HG03095 (cell line): Measurements from ENCODE around the gene MAPK1.
"Not testable (repeated sequence)": the region's sequence is repeated elsewhere in the genome, so short reads cannot be mapped to it uniquely, and the experiment has no call there.

Experiments used
- ATAC-seq: cut with Tn5 transposase; IDR thresholded peaks from one replicate; pipeline ENCODE4 v1.9.1; 2021; ENCODE audit warnings: moderate library complexity; ENCODE audit not compliant: unreplicated experiment

The MAPK1 gene

DNA sequence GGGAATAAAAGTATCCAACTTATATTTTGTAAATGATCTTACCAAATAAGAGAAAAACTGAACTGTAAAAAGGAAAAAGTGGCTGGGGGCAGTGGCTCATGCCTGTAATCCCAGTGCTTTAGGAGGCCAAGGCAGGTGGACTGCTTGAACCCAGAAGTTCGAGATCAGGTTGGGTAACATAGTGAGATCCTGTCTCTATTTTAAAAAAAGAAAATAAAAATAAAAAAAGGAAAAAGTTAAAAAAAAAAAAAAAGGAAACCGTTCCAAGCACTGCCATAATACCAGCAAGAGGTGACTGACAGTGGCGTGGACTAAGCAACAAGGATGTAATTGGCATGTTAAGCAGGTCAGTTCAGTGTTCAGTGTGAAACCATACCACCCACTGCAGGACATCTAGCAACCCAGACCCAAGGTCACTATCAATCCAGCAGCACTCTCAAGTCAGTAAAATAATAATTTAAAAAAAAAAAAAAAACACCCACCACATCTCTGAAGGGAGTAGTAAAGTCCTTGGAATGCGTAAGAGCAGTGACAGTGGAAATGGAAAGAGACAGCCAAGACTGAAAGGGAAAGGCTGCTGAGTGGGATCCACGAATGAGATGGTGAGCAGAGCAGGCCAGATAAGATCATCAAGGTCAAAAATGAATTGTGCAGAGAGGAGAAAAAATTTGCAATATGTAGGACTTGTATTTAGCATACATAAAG, 43.6 kb downstream of the MAPK1 start:
- no peak for ATAC-seq

GRCh38 chr22:21819183-21819770, 48.2 kb downstream of the MAPK1 start:
- no peak for ATAC-seq

- no peak for ATAC-seq
Observed at GRCh38 chr22:21818487-21819182, 48.8 kb downstream of the MAPK1 start.

DNA sequence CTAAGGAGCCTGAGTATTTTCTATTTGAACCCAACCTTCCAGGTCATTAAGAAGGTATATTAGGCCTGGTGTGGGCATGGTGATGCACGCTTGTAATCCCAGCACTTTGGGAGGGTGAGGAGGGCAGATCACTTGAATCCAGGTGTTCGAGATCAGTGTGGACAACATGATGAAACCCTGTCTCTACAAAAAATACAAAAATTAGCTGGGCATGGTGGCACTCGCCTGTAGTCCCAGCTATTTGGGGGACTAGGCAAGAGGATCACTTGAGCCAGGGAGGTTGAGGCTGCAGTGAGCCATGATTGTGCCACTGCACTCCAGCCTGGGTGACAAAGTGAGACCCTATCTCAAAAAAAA, 50.0 kb downstream of the MAPK1 start:
- ATAC-seq, result not testable (repeated sequence)

DNA sequence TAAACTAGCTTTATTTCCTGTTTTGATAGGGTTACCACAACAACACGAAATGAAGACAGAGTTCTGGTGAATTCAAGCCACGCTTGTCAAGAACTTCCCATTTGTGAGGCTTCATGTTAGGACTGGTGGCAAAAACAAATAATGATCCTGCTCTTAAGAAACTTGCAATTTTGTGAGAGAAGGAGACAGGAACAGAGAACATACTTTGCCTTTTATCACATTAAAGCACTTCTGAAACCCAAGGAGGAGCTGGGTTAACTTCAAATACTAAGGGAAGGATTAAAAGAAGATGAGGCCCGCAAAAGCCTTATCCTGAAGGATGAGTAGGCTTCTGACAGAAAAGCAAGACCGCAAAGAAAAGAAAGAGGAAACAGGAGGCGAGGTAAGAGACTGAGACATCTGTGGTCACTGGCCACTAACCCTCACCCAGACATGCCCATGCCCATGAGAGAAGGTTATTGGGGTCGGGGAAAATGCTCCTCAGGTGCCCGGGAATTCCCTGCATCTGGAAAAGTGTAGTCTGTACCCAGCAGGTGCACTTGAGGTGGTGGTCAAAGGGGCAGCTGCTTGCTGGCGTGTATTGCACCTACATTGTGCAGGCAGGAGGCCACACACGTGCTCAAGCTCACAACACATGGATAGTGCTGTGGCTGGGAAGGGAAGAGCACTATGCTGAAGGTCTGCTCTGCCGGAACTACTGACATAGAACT, 50.5 kb downstream of the MAPK1 start:
- ATAC-seq, result peak; percentile 50

DNA sequence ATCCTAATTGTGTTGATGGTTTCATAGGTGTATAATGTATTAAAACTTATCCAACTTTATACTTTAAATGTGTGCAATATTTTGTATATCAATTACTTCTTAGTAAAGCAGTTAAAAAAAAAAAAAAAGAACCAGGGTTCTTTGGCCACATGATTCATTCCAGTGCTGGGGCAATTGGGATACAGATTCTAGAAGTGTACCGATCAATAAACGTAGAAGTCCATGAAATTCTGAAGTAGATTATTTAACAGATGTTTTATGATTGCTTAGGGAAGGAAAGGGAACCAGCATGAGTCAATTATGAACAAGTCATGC, 51.0 kb downstream of the MAPK1 start:
- no peak for ATAC-seq

DNA sequence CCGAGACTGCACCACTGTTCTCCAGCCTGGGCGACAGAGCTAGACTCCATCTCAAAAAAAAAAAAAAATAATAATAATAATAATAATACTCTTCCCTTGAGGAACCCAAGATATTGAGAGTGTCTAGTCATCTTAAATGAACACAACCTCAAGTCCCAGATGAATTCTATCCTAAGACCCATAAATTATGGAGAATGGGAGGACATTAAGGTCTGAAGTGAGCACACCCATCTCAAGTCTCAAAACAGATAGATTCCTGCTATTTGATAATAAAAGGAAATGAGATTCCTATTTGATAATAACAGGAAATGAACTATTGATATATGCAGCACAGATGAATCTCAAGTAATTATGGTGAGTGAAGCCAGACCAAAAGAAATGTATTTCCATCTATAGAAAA, 51.5 kb downstream of the MAPK1 start:
- no peak for ATAC-seq

GRCh38 chr22:21815357-21815756, 52.1 kb downstream of the MAPK1 start:
- ATAC-seq, result no peak

- ATAC-seq, result no peak
Observed at GRCh38 chr22:21811982-21812381, 55.5 kb downstream of the MAPK1 start.

DNA sequence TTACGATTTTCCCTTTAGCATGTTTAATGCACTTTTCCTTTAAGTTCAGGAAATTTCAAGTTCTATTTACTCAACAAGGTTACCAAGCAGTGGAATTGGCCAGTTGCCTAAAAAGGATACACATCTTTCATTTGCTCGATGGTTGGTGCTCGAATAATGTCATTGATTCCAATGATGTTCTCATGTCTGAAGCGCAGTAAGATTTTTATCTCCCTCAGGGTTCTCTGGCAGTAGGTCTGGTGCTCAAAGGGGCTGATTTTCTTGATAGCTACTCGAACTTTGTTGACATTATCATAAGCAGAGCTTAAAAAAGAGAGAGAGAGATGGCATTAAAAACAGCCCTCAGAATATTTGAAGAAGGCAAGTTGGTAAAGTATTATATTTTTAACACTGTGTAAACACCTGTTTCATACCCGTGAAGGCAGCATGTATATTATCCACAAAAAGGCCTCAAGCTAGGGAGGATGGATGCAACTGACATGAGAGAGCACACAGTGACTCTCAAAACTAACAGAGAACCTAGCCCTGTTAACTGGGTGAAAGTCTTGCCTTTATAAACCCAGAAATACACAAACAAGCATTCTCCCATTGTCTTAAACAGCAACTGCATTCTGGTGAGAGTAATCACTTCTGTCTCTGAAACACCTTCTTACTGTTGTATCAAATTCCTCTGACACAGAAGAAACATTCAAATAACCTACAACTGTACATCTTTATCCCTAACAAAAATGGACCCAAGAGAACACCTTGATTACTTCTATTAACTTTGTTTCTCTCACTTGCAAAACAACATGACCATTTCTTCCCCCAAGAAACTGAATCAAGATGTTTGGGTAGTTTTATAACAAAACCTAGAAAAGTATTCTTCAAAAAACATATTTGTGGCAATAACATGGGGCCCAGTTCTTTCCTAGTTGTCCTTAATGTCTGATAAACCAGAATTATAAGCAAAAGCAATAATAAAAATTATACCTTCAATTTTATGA, 59.6 kb downstream of the MAPK1 start:
- no peak for ATAC-seq

- not testable (repeated sequence) for ATAC-seq
Observed at GRCh38 chr22:21805325-21805724, 62.1 kb downstream of the MAPK1 start.

DNA sequence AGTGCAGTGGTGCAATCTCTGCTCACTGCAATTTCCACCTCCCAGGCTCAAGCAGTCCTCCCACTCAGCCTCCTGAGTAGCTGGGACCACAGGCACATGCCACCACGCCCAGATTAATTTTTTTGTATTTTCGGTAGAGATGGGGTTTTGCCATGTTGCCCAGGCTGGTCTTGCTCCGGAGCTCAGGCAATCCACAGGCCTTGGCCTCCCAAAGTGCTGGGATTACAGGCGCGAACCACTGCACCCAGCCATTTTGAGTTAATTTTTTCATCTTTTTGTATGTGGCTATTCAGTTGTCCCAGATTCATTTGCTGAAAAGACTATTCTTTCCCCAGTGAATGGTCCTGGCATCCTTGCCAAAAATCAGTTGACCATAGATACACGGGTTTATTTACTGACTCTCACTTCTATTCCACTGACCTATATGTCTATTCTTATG, 63.6 kb downstream of the MAPK1 start:
- ATAC-seq, result no peak

GRCh38 chr22:21802673-21803072, 64.8 kb downstream of the MAPK1 start:
- no peak for ATAC-seq

DNA sequence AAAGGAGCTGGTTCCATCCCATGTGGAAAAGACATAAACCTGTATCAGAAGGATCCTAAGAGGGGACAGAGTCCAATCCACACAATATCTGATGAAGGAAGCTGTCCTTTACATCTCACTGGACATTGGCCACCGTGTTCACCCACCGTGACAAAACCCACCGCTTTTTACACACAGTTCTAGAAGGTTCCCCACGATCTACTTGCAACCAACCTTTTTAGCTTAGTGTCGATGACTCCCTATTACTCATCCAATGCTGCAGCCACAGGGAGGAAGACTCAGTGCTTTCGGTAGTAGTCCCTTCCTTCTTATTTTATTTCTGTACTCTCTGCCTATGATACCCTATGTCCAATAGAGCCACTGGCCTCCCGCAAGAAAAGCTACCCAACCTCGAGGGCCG, 65.4 kb downstream of the MAPK1 start:
- ATAC-seq, result no peak

DNA sequence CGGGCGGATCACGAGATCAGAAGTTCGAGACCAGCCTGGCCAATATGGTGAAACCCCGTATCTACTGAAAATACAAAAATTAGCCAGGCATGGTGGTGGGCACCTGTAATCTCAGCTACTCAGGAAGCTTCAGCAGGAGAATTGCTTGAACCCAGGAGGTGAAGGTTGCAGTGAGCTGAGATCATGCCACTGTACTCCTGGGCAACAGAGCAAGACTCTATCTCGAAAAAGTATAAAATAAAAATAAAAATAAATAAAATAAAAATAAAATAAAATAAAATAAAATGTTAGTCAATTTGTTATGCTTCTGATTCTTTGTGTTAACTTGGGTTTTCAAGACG, 66.2 kb downstream of the MAPK1 start:
- ATAC-seq, result not testable (repeated sequence)

GRCh38 chr22:21800552-21801303, 66.7 kb downstream of the MAPK1 start:
- ATAC-seq, result no peak

- no peak for ATAC-seq
Observed at GRCh38 chr22:21797444-21798221, 69.8 kb downstream of the MAPK1 start.

DNA sequence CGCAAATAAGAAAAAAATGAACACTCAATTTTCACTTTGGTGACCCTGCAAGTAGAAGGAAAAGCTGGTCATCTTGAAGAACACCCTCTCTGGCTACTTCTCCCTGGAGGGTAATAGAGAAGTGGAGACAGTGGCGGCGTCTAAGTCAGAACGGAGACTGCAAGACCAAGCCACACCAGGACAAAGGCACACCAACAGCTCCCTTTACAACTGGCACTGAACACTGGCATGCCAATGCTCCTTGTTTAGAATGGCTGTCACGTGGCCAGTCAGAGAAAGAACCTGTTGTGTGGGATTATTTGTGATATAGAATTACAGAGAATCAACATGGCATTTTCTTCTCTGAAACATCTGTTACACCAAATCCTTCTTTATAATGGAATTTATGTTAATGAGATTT, 70.6 kb downstream of the MAPK1 start:
- no peak for ATAC-seq

- ATAC-seq, result no peak
Observed at GRCh38 chr22:21796231-21796630, 71.2 kb downstream of the MAPK1 start.
